KOPT-K1 (cell line): Measurements from ENCODE around the gene CLCN2.
A peak's percentile ranks its signal among the peaks of the same experiment; 100 is the strongest.

ENCODE experiments used
- H3K27ac ChIP-seq: fragments of 200-600 bp; sonication (generic); 2 replicates; pipeline ENCODE4 v1.5.1; 2016; ENCODE audit warnings: antibody characterized with exemption, mild to moderate bottlenecking, low read depth, low read length; ENCODE audit not compliant: poor library complexity, severe bottlenecking
- H3K36me3 ChIP-seq: fragments of 200-600 bp; sonication (generic); 2 replicates; pipeline ENCODE4 v1.5.1; 2017; ENCODE audit warnings: antibody characterized with exemption, mild to moderate bottlenecking, low read length, moderate library complexity; ENCODE audit not compliant: insufficient read depth
- H3K9me3 ChIP-seq: fragments of 200-600 bp; sonication (generic); 2 replicates; pipeline ENCODE4 v1.5.1; 2017; ENCODE audit warnings: antibody characterized with exemption, low read length, mild to moderate bottlenecking; ENCODE audit not compliant: insufficient read depth, poor library complexity, severe bottlenecking

CLCN2 gene

GRCh38 chr3:184372296-184372821 lies 11.0 kb upstream of the CLCN2 start:
- no peak overlapping the region for H3K27ac ChIP-seq

GRCh38 chr3:184371570-184372018 lies 10.2 kb upstream of the CLCN2 start:
- Histone ChIP-seq H3K27ac (no peak overlapping the region), H3K9me3 (no peaks in the 10 kb centered on the region)

More at GRCh38 chr3:184372296-184372821, 11.0 kb upstream of the CLCN2 start:
- Histone ChIP-seq H3K9me3 (no peaks in the 10 kb centered on the region), H3K36me3 (peaks cover 24% of the 10 kb centered on the region)

DNA sequence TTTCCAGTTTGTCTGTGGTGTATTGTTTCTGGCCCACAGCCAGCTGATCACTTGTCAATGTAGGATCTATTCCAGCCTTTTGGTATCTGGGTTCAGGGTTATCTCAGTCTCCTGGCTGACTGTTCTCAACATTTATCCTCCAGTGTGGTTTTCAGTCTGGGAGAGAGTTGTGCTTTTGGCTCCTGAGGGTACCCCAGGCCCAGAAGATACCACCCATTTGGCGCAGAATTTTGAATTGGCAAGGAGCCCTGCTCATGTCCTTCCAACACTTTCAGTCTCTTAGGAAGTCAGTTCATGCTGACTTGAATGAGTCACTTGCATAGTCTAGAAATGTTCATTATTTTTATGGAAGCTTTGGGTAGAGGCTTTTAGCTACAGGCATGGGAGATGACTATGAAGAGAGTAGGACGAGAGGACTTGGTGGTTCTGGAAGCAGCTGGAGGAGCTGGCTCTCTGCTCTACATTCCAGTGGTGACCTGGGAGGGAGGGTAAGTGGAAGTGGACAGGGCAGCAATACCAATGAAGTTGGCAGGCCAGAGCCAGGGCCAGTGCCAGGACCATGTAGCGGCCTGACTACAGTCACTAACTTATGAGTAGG lies 7.3 kb upstream of the CLCN2 start:
- H3K27ac ChIP-seq = no peak overlapping the region
- H3K36me3 ChIP-seq = peaks cover 50% of the 10 kb centered on the region
- no peaks in the 10 kb centered on the region for H3K9me3 ChIP-seq

More at GRCh38 chr3:184371570-184372018, 10.2 kb upstream of the CLCN2 start:
- peaks cover 31% of the 10 kb centered on the region for H3K36me3 ChIP-seq

DNA sequence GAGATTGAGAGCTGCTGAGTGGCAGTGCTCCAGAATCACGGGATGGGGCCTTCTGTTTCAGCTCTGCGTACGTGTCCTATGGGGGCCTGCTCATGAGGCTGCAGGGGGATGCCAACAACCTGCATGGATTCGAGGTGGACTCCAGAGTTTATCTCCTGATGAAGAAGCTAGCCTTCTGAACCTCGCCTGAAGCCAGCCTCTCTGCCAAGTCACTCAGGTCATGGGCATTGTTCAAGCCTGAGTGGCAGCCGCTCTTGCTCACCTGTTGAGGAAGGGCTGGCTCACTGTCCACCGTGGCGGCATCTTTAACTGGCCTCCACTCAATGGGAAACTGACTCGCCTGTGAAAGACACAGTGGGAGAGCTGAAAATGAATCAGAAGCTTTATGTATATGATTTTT lies 6.7 kb upstream of the CLCN2 start:
- peaks cover 50% of the 10 kb centered on the region for H3K36me3 ChIP-seq
- H3K27ac ChIP-seq = no peak overlapping the region
- no peaks in the 10 kb centered on the region for H3K9me3 ChIP-seq

GRCh38 chr3:184366619-184367289 lies 5.3 kb upstream of the CLCN2 start:
- H3K36me3 ChIP-seq = peaks cover 50% of the 10 kb centered on the region
- no peaks in the 10 kb centered on the region for H3K9me3 ChIP-seq
- H3K27ac ChIP-seq = no peak overlapping the region

DNA sequence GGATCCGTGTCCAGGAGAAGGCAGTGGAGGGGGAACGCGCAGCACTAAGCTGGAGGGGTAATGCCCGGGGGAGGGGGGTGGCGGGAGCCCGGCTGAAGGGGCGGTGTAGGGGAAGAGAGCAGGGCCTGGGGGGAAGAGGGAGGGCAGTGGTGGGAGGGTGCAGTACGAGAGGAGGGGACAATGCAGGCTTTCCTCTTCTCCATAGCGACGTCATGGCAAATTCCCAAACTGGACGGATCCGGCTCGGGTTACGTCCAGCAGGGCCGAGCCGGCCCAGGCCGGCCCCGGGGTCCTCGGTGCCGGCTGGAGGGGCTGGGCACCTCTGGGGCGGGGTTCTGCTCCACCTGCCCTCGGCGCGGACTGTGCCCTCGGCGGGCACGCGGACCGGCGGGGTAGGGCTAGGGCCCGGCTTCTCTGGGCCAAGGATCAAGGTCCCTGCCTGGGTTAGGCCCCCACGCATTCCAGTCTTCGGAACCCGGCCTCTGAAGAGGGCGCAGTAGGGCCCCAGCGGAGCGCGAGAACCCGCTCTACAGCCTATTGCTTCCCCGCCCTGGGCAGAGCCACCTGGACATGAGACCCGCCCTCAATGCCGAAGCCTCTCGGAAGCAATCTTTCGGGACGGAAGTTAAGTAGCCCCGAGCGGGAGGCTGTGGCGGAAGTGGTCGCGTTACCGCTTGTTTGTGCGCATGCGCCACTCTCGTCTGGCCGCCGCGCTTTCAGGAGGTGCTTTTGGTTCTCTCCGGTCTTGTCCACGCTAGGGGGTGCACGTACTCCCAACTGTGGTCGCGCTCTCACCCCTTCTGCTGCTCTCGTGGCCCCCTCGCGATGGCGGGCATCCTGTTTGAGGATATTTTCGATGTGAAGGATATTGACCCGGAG lies 1.5 kb upstream of the CLCN2 start:
- Histone ChIP-seq H3K9me3 (no peaks in the 10 kb centered on the region), H3K36me3 (peaks cover 31% of the 10 kb centered on the region), H3K27ac (peak overlapping the region; percentile 82)

DNA sequence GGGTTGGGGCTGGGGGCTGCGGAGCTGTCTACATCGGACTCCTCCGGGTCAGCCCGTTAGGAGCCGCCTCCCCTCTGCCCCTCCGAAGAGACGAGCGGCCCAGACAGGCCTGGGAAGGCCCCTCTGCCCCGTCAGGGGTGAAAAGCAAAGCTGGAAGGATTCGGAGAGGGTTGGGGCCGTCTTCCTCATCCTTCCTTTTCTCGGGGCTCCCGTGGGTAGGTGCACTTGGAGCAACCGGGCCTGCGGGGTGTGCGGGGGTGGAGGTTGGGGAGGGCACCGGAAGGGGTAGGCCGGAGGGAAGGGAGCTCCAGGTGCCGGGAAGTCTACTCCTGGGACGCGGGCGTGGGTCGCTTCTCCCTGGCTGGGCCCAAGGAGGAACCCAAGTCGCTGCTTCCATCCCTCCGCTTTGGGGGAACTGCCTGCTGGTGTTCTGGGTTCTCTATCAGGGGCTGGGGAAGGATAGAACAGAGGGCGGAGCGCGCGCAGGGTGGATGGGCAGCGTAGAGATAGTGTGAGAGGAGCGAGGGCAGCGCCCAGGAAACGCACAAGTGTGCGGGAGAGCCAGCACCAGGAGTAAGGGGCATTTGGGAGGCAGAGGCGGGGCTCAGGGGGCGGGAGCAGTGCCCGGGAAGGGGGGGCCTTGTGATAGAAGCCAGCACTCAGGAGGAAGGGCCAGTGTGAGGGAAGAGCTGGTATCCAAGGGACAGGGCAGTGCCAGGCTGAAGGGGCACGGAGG lies 695 bp upstream of the CLCN2 start:
- Histone ChIP-seq H3K27ac (peak overlapping the region; percentile 82), H3K9me3 (no peaks in the 10 kb centered on the region), H3K36me3 (peaks cover 24% of the 10 kb centered on the region)

DNA sequence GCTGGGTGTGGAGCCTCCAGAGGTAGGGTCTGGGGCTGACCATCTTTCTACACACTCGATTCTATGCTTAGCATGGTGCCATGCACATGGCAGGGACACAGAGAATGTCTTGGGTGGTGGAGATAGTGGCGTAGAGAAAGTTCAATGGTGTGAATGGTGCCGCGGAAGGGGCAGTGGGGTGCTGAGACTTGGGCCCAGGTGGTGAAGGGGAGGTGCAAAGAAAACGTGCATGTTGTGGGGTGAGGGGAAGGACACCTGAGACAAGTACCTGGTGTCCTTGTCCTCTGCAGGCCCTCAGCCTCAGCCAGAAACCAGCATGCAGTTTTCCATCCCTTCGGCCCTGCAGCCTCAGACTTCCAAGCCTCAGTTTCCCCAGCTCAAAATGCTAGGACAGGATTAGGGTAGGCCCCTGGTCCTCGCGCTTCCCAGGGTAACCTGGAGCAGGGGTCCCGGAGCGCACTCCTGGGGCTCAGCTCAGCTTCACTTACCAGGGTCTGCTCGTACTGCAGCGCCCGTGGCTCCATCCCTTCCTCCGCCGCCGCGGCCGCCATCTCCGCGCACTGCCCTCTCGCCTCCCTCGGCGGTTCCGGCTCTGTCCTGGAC lies 375 bp downstream of the CLCN2 start:
- Histone ChIP-seq H3K36me3 (peaks cover 13% of the 10 kb centered on the region), H3K9me3 (no peaks in the 10 kb centered on the region), H3K27ac (no peak overlapping the region)

- Histone ChIP-seq H3K36me3 (peaks cover 8% of the 10 kb centered on the region), H3K27ac (no peak overlapping the region), H3K9me3 (no peaks in the 10 kb centered on the region)
Measured at GRCh38 chr3:184360070-184360928, 1.1 kb downstream of the CLCN2 start.

DNA sequence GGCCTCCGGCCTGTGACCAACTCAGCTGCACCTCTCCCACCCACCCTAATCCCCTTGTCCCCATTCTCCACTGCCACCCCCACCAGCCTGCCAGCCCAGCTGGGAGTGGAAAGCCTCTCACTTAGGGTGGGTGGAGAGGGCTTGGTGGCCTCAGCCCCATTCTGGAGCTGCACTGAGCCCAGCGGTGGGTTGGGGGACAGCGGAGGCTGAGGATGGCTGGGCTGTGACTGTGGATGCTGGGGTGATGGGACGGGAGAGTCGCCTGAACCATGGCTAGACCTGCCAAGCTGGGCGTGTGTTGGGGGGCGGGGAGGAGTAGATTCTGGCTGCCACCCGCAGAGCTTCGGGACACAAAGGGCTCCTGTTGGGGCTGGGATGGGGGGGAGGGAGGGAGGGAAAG lies 1.8 kb downstream of the CLCN2 start:
- H3K36me3 ChIP-seq = peaks cover 2% of the 10 kb centered on the region
- no peak overlapping the region for H3K27ac ChIP-seq
- no peaks in the 10 kb centered on the region for H3K9me3 ChIP-seq

GRCh38 chr3:184358921-184359350 lies 2.5 kb downstream of the CLCN2 start:
- Histone ChIP-seq H3K36me3 (no peaks in the 10 kb centered on the region; the same call in 1 of the 2 replicates), H3K27ac (no peak overlapping the region), H3K9me3 (no peaks in the 10 kb centered on the region)

GRCh38 chr3:184358124-184358767 lies 3.2 kb downstream of the CLCN2 start:
- Histone ChIP-seq H3K36me3 (no peaks in the 10 kb centered on the region; the same call in 1 of the 2 replicates), H3K27ac (no peak overlapping the region)

More at GRCh38 chr3:184358124-184358767, 3.2 kb downstream of the CLCN2 start:
- no peaks in the 10 kb centered on the region for H3K9me3 ChIP-seq
